ENCODE measurements around the gene DEFB129.

DNA sequence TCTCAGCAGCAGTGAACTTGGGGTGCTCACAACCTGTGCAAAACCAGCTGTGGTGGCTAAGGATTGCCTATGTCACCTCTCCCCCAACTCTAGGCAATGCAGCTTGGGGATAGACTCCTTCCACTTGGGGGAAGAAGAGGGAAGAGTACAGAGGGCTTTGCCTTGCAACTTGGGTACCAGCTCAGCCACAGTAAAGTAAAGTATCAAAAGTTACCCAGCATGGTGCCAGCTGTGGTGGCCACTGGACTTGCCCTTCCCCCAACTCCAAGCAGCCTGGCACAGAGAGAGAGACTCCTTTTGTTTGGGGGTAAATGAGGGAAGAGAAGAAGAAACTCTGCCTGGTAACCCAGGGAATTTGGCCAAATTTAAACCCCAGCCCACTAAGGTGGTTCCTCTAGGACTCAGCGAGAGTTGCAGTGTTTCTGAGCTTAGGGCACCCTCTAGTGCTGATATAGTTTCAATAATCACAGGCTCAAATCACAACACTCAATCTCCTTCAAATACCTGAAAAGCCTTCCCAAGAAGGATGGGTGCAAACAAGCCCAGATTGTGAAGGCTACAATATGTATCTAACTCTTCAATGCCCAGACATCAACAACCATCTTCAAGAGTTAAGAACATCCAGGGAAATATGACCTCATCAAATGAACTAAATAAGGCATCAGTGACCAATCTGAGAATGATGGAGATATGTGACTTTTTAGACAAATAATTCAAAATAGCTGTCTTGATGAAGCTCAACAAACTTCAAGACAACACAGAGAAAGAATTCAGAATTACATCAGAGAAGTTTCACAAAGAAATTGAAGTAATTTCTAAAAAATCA, 7.6 kb upstream of the DEFB129 start:
- TF ChIP-seq POLR2A (IDR thresholded peaks at IDR 0.05) = no peak
- TF ChIP-seq, protein P1, sequence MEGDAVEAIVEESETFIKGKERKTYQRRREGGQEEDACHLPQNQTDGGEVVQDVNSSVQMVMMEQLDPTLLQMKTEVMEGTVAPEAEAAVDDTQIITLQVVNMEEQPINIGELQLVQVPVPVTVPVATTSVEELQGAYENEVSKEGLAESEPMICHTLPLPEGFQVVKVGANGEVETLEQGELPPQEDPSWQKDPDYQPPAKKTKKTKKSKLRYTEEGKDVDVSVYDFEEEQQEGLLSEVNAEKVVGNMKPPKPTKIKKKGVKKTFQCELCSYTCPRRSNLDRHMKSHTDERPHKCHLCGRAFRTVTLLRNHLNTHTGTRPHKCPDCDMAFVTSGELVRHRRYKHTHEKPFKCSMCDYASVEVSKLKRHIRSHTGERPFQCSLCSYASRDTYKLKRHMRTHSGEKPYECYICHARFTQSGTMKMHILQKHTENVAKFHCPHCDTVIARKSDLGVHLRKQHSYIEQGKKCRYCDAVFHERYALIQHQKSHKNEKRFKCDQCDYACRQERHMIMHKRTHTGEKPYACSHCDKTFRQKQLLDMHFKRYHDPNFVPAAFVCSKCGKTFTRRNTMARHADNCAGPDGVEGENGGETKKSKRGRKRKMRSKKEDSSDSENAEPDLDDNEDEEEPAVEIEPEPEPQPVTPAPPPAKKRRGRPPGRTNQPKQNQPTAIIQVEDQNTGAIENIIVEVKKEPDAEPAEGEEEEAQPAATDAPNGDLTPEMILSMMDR (IDR thresholded peaks at IDR 0.05) = no peak
